Activated T-cell treated with anti-CD3 and anti-CD28 coated beads, Interleukin-2, amount 50 U/mL, for 72 hours (primary cell): ENCODE measurements around the gene MAN1A2. TPM values are rescaled to one million over a fixed set of nuclear protein-coding genes. Genes with fewer than 3 reads are reported as not detected.
"Not testable (repeated sequence)": the region's sequence is repeated elsewhere in the genome, so short reads cannot be mapped to it uniquely, and the experiment has no call there.

Experiments
- ATAC-seq, 2 donors: fragments of 150-1000 bp; cut with Tn5 transposase; replicated peaks in 1 of 2; 2 replicates each; pipeline ENCODE4 v1.10.0; 2021; ENCODE audit warnings: moderate library complexity in 2 of 2, mild to moderate bottlenecking in 1 of 2
- DNase-seq, 2 donors: peaks; one replicate each; pipeline ENCODE4 v3.0.0; 2021 to 2022; ENCODE audit warnings: mixed read lengths in 1 of 2
- H3K27ac Mint-ChIP-seq: one replicate; pipeline ENCODE4 v1.8.0; 2022; ENCODE audit warnings: mild to moderate bottlenecking, moderate library complexity, mixed read lengths
- H3K27me3 Mint-ChIP-seq: one replicate; pipeline ENCODE4 v1.8.0; 2022; ENCODE audit warnings: low read depth, mixed read lengths
- H3K36me3 Mint-ChIP-seq, 2 donors: one replicate each; pipeline ENCODE4 v1.8.0; 2022; ENCODE audit warnings: mixed read lengths in 2 of 2, mild to moderate bottlenecking in 1 of 2; ENCODE audit not compliant: insufficient read depth in 2 of 2
- H3K4me1 Mint-ChIP-seq: one replicate; pipeline ENCODE4 v1.8.0; 2022; ENCODE audit warnings: low read depth, mixed read lengths
- H3K4me3 Mint-ChIP-seq, 2 donors: one replicate each; pipeline ENCODE4 v1.8.0; 2022; ENCODE audit warnings: mild to moderate bottlenecking in 2 of 2, mixed read lengths in 2 of 2, moderate library complexity in 2 of 2
- H3K9me3 Mint-ChIP-seq, 2 donors: one replicate each; pipeline ENCODE4 v1.8.0; 2022; ENCODE audit warnings: mixed read lengths in 2 of 2
- total RNA-seq, 2 donors: library from RNA; stranded (reverse); gene quantifications; one replicate each; pipeline ENCODE4 v1.2.3, GENCODE V29; 2022

MAN1A2 gene
- total RNA-seq, 2 donors from 2014 or later, result 27.6 to 29.1 TPM

GRCh38 chr1:117537291-117537920 lies 170.2 kb downstream of the MAN1A2 start:
- Mint-ChIP-seq H3K4me3 (no peak overlapping the region), H3K9me3 (no peaks in the 10 kb centered on the region), H3K4me1 (peaks cover 33% of the 10 kb centered on the region), H3K36me3 (no peaks in the 10 kb centered on the region), H3K27ac (no peak overlapping the region), H3K27me3 (peaks cover 7% of the 10 kb centered on the region)
- no peak for DNase-seq
- no peak for ATAC-seq

- ATAC-seq (peak; percentile 69 to 78), DNase-seq (peak in 1 of 2 donors; percentile 23)
- peaks cover 8% of the 10 kb centered on the region for H3K27me3 Mint-ChIP-seq
Measured at GRCh38 chr1:117540532-117540931, 173.3 kb downstream of the MAN1A2 start.

GRCh38 chr1:117541003-117541402 lies 173.8 kb downstream of the MAN1A2 start:
- no peak overlapping the region for H3K27ac Mint-ChIP-seq

More at GRCh38 chr1:117540532-117540931, 173.3 kb downstream of the MAN1A2 start:
- no peaks in the 10 kb centered on the region for H3K36me3 Mint-ChIP-seq
- peaks cover 32% of the 10 kb centered on the region for H3K4me1 Mint-ChIP-seq
- no peak overlapping the region for H3K27ac Mint-ChIP-seq
- H3K9me3 Mint-ChIP-seq, result no peaks in the 10 kb centered on the region
- H3K4me3 Mint-ChIP-seq, result peak overlapping the region in 1 of 2 donors; percentile 8

GRCh38 chr1:117541585-117541984 lies 174.3 kb downstream of the MAN1A2 start:
- H3K36me3 Mint-ChIP-seq, result no peaks in the 10 kb centered on the region
- DNase-seq (no peak), ATAC-seq (no peak)
- peaks cover 32% of the 10 kb centered on the region for H3K4me1 Mint-ChIP-seq
- H3K27ac Mint-ChIP-seq, result no peak overlapping the region
- H3K9me3 Mint-ChIP-seq, result no peaks in the 10 kb centered on the region
- peaks cover 8% of the 10 kb centered on the region for H3K27me3 Mint-ChIP-seq
- H3K4me3 Mint-ChIP-seq, result peak overlapping the region in 1 of 2 donors; percentile 45

More at GRCh38 chr1:117541003-117541402, 173.8 kb downstream of the MAN1A2 start:
- ATAC-seq (no peak), DNase-seq (no peak)
- Mint-ChIP-seq H3K9me3 (no peaks in the 10 kb centered on the region), H3K27me3 (peaks cover 8% of the 10 kb centered on the region), H3K4me1 (peaks cover 32% of the 10 kb centered on the region), H3K36me3 (no peaks in the 10 kb centered on the region), H3K4me3 (peak overlapping the region in 1 of 2 donors; percentile 45)

GRCh38 chr1:117544509-117545109 lies 177.4 kb downstream of the MAN1A2 start:
- Mint-ChIP-seq H3K27me3 (peaks cover 8% of the 10 kb centered on the region), H3K36me3 (no peaks in the 10 kb centered on the region), H3K9me3 (no peaks in the 10 kb centered on the region), H3K27ac (no peak overlapping the region), H3K4me1 (peaks cover 26% of the 10 kb centered on the region), H3K4me3 (no peak overlapping the region)
- ATAC-seq, result no peak
- no peak for DNase-seq

GRCh38 chr1:117546467-117546866 lies 179.2 kb downstream of the MAN1A2 start:
- H3K27me3 Mint-ChIP-seq, result peaks cover 8% of the 10 kb centered on the region
- no peaks in the 10 kb centered on the region for H3K9me3 Mint-ChIP-seq
- no peaks in the 10 kb centered on the region for H3K36me3 Mint-ChIP-seq
- DNase-seq (no peak), ATAC-seq (no peak)
- peaks cover 9% of the 10 kb centered on the region for H3K4me1 Mint-ChIP-seq
- H3K27ac Mint-ChIP-seq, result no peak overlapping the region
- H3K4me3 Mint-ChIP-seq, result no peak overlapping the region

GRCh38 chr1:117553471-117553870 lies 186.2 kb downstream of the MAN1A2 start:
- no peak for ATAC-seq
- H3K27me3 Mint-ChIP-seq, result peaks cover 13% of the 10 kb centered on the region
- no peak overlapping the region for H3K4me3 Mint-ChIP-seq
- DNase-seq, result no peak
- no peak overlapping the region for H3K27ac Mint-ChIP-seq
- no peaks in the 10 kb centered on the region for H3K9me3 Mint-ChIP-seq
- peaks cover 1% of the 10 kb centered on the region for H3K4me1 Mint-ChIP-seq
- no peaks in the 10 kb centered on the region for H3K36me3 Mint-ChIP-seq

GRCh38 chr1:117555806-117556205 lies 188.6 kb downstream of the MAN1A2 start:
- peak overlapping the region; percentile 2 for H3K27ac Mint-ChIP-seq
- no peak for ATAC-seq
- peaks cover 5% of the 10 kb centered on the region for H3K4me1 Mint-ChIP-seq

GRCh38 chr1:117556341-117556740 lies 189.1 kb downstream of the MAN1A2 start:
- peaks cover 0 to 2% of the 10 kb centered on the region in 2 donors for H3K36me3 Mint-ChIP-seq
- DNase-seq (no peak), ATAC-seq (no peak)
- peaks cover 5% of the 10 kb centered on the region for H3K4me1 Mint-ChIP-seq
- peaks cover 0 to 9% of the 10 kb centered on the region in 2 donors for H3K9me3 Mint-ChIP-seq
- H3K4me3 Mint-ChIP-seq, result no peak overlapping the region
- H3K27ac Mint-ChIP-seq, result no peak overlapping the region
- peaks cover 21% of the 10 kb centered on the region for H3K27me3 Mint-ChIP-seq

More at GRCh38 chr1:117555806-117556205, 188.6 kb downstream of the MAN1A2 start:
- H3K27me3 Mint-ChIP-seq, result peaks cover 21% of the 10 kb centered on the region
- H3K36me3 Mint-ChIP-seq, result peaks cover 0 to 2% of the 10 kb centered on the region in 2 donors
- no peak overlapping the region for H3K4me3 Mint-ChIP-seq
- peaks cover 0 to 9% of the 10 kb centered on the region in 2 donors for H3K9me3 Mint-ChIP-seq
- no peak for DNase-seq

- no peak overlapping the region for H3K4me3 Mint-ChIP-seq
- peaks cover 5% of the 10 kb centered on the region for H3K4me1 Mint-ChIP-seq
- H3K36me3 Mint-ChIP-seq, result peaks cover 0 to 2% of the 10 kb centered on the region in 2 donors
- peaks cover 0 to 9% of the 10 kb centered on the region in 2 donors for H3K9me3 Mint-ChIP-seq
- no peak overlapping the region for H3K27ac Mint-ChIP-seq
- DNase-seq (no peak), ATAC-seq (no peak)
- peaks cover 21% of the 10 kb centered on the region for H3K27me3 Mint-ChIP-seq
Measured at GRCh38 chr1:117556976-117557375, 189.7 kb downstream of the MAN1A2 start.

GRCh38 chr1:117558451-117558850 lies 191.2 kb downstream of the MAN1A2 start:
- H3K27ac Mint-ChIP-seq, H3K4me3 Mint-ChIP-seq, DNase-seq, H3K9me3 Mint-ChIP-seq, H3K4me1 Mint-ChIP-seq, ATAC-seq, H3K36me3 Mint-ChIP-seq: not testable (repeated sequence)
- peaks cover 21% of the 10 kb centered on the region for H3K27me3 Mint-ChIP-seq

GRCh38 chr1:117559139-117559538 lies 191.9 kb downstream of the MAN1A2 start:
- ATAC-seq, result no peak
- peaks cover 5% of the 10 kb centered on the region for H3K4me1 Mint-ChIP-seq
- H3K27ac Mint-ChIP-seq, result no peak overlapping the region
- H3K36me3 Mint-ChIP-seq, result peaks cover 0 to 2% of the 10 kb centered on the region in 2 donors
- H3K9me3 Mint-ChIP-seq, result peaks cover 0 to 9% of the 10 kb centered on the region in 2 donors
- H3K27me3 Mint-ChIP-seq, result peaks cover 21% of the 10 kb centered on the region
- H3K4me3 Mint-ChIP-seq, result no peak overlapping the region
- DNase-seq, result no peak

- H3K9me3 Mint-ChIP-seq, result peaks cover 0 to 9% of the 10 kb centered on the region in 2 donors
- no peak for ATAC-seq
- H3K4me1 Mint-ChIP-seq, result peaks cover 5% of the 10 kb centered on the region
- H3K4me3 Mint-ChIP-seq, result no peak overlapping the region
- no peak for DNase-seq
- H3K36me3 Mint-ChIP-seq, result peaks cover 0 to 2% of the 10 kb centered on the region in 2 donors
- H3K27ac Mint-ChIP-seq, result no peak overlapping the region
- peaks cover 21% of the 10 kb centered on the region for H3K27me3 Mint-ChIP-seq
Measured at GRCh38 chr1:117559985-117560384, 192.7 kb downstream of the MAN1A2 start.
